ENCODE results near the gene HDGFL1.

HDGFL1 gene

DNA sequence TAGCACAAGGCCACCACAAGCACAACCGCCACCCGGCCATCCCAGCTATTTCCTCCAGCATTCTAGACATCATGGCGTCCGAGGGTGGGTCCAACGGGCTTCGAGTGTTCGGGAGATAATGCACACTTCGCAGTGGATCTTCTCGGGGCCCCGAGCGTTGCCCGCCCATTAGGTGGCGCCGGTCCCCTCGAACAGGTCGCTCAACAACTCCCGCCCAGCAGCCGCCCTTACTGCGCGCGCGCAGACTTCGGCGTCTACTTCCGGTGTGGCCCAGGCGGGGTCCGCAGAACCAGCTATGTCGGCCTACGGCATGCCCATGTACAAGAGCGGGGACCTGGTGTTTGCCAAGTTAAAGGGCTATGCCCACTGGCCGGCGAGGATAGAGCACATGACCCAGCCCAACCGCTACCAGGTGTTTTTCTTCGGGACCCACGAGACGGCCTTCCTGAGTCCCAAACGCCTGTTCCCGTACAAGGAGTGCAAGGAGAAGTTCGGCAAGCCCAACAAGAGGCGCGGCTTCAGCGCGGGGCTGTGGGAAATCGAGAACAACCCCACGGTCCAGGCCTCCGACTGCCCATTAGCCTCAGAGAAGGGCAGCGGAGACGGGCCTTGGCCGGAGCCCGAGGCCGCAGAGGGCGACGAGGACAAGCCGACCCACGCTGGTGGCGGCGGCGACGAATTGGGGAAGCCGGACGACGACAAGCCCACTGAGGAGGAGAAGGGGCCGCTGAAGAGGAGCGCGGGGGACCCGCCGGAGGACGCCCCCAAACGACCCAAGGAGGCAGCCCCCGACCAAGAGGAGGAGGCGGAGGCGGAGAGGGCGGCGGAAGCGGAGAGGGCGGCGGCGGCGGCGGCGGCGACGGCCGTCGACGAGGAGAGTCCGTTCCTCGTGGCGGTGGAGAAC lies at the start of gene HDGFL1:
HDGFL1 (plus strand) TSS at position 286 of the 904 bp plus-strand sequence; CDS start at position 296, 10 bp downstream.
- no peak for DNase-seq

DNA sequence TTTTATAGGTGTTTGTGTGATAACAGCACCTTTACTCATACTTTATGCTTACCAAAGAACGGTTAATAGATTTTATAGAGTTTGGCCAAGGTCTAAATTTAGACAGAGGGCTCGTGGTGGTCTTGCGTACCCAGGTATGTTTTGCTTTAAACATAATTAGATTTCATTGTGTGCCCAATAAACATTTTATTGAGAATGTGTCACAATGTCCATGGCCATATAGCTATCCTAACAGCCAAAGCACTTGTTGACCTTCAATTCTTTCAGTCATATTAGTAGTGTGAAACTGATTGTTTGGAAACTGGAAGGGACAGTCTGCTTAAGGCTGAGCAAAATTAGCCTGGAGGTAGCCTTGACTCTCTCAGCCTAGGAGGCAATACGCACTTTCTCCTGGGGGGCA lies 48.3 kb upstream of the HDGFL1 start:
- no peak for DNase-seq

DNA sequence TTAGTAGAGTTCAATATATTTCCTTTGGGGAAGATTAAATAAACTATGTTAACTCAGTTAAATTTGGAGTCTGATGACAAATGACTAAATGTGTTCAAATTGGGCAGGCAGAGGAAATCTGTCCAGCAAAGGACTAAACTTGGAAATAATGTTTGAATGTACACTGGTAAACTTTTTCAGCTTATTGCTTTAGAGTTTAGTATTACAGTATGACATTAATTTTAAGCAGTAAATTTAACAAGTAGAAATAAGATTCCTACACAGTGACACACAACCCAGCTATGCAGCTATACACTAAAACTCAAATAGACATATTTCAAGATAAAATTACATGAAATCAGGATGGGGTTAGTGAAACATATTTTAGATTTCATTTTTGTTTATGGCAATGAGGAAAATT lies 42.6 kb upstream of the HDGFL1 start:
- DNase-seq: no peak

DNA sequence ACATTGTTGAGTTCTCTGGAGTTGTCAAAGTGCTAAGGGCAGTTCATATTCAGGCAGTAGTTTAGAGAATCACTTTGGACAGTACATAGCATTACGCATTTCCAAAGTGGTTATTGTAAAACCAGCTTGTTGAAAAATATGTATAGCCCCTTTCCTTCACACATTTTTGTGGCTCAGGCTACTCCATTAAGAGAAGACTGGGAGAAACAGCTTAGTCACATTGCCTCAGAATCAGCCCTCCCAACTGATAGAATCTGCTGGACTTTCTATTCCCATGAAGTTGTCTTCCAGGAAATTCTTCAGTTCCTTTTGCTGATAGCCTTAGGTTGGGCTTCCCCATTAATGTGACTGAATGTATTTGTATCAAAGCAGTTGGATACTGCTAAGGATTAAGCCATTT lies 39.5 kb upstream of the HDGFL1 start:
- no peak for DNase-seq

DNA sequence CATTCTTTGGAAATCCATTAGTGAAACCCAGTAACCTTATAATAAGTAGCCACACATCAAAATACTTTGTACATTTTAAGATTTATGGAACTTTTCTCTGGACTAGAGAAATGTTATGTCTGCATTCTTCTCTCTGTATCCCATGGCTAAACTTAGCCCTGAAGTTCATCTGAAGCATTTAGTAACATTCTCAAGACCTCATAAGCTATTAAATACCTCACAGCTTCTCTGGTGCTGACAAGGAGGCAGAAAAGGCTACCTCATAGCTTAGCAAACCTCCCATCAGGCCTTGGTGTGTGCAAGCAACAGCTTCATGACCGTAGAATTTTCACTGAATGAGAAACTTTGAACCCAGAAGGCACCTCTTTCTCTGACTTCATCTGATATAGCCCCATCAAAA lies 38.9 kb upstream of the HDGFL1 start:
- no peak for DNase-seq

DNA sequence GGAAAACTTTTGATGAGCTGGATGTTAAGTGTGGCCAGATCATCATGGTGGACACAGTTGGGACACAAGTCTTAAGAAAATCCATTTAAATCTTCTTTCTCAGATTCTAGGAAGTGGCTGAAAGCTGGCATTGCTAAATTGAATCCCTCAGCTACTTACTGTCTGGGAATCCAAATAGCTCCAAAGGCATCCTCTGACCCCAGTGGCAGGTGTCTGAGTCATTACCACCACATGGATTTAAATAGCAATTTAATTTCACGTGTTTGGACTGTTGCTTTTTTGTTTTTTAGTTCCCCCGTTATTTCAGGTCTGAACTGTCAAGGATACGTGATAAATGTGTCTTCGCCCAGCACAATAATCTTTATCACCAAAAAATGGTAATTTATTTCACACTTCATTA lies 33.2 kb upstream of the HDGFL1 start:
- DNase-seq: peak; percentile 9

DNA sequence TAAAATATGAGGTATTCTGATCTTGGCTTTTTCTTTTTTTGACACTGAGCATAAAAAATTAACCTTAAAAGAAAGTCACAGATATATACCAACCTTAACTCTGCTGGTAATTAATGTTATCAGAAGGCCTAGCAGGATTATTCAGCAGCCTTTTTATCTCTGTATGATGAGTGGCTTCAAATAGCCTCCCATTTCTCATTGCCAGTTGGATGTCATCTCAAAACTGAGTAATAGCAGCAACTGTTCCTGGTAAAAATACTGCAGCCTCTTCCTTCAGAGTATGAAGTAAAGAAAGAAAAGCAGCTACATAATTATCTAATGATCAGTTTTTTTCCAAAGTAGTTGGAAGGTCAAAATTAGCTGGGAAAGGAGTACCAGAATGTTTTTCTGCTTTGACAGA lies 24.9 kb upstream of the HDGFL1 start:
- no peak for DNase-seq

DNA sequence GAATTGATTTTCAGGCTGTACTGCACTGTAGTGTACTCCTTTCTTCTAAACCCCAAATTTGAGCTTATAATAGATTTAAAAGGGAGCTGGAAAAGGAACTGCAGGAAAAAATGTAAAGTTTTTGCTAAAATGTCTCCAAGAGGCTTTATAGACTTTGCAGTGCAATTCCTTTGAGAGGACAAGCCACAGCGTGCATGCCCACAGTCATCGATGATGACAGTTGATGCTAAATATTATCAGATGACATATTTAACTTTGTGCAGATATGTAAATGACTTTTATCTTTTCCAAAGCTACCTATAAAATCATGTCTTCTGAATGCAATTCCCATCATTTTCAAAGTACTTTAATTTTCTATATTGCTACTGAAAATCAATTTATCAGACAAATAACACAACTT lies 24.3 kb upstream of the HDGFL1 start:
- no peak for DNase-seq

DNA sequence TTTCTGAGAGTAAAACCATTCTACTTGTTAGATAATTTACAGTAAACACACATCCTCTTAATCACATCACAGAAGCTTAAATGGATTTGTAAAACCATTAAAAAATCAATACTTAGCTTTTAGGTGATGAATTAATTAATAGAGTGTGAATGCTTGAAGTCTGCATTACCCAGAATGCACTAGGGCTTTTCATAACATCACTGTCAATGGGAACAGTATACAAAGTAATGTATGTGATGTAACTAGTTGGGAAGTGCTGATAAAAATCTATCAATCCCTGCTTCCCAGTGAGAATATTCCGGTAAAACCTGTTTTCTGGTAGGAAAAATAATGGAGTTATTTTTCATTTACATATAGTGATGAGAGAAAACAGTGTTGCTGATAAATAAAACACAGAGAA lies 23.1 kb upstream of the HDGFL1 start:
- peak; percentile 81 for DNase-seq

DNA sequence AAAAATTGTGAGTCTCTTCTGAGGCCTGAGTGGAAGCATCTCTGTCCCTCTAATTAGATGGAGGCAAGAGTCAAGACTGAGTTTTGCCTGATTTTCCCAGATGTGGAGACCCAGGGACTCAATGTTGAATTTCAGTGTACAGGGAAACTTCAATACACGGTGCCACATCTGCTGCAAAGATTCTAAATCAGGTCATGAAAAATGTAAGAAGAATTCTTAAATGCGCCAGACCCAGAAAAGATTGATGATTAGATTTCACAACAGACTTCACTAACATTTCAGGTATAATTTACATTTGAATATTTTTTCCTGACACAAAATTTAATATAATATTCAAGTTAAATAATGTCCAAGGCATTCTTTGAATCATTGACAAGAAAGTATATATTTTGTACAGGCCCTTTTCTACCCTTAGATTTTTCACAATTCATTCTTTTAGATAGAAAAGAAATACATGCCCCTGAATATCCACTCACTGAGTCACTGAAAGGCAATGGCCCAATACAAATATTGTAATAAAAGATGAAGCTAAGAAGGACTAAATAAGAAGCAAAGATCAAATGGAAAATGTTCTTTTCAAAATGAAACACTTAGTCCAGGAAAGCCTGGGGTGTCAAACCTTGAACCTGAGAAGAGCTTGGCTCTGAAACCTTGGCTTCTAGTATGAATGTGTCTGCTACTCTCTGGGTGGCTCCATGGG lies 18.2 kb upstream of the HDGFL1 start:
- DNase-seq: no peak

DNA sequence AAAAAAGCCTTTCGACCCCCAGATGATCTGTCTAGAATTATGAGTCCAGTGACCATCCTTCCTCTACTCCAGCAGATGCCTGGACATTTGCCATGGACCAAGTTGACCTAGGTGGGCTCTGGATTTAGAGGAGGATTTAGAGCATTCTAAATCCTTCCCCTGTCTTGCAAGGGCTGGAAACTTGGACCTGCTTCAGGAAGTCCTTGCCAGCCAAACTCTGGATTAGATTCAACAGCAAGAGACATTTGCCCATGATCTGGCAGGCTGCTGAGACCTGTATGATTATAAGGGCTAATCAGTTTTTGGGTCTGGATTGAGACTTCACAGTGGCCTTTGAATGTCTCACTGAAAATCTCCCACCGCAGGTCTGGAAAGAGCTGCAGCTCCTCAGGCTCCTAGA lies 13.1 kb upstream of the HDGFL1 start:
- peak; percentile 15 for DNase-seq

DNA sequence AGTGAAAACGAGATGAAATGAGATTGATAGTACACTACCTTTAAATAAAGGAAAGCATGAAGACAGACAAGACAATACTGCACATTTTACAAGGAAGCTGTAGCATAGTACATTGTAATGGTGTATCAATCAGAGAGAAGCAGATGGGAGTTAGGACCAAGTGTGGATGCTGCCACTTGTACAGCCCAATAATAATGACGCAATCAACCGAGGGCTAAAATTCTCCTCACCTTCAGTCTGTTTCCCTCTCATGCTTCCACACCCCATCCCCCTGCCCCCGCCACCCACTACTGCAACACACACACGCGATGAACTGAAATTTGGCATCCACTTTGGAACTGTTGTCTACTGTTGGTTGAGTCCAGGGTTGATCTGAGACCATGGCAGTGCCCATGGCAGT lies 12.4 kb upstream of the HDGFL1 start:
- DNase-seq: no peak

DNA sequence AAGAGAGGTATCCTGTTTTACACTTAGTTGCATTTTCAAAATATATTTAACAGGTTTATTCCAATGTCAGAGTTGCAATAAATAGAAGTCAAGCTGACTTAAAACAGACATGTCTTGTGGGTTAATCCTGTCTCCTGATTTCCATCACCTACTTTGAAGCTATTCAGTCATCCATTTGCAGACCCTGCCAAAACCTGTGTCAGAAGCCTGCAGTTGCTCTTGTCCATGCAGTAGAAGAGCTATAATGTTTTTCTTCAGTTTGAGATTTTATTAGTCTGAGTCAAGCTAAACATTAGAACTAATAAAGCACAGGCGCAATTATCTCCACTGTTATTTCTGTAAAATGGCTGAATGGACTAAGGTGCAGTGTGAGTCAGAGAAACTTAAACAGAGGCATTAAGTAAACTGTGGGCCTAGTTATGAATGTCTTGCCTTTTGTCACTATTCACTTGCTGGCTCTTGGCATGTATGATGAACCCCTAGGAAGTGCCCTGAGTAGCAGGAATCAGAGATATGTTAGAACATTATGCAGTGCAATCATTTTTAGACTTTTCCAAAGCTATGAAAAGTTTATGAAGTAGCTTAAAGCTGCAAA lies 11.0 kb upstream of the HDGFL1 start:
- no peak for DNase-seq

DNA sequence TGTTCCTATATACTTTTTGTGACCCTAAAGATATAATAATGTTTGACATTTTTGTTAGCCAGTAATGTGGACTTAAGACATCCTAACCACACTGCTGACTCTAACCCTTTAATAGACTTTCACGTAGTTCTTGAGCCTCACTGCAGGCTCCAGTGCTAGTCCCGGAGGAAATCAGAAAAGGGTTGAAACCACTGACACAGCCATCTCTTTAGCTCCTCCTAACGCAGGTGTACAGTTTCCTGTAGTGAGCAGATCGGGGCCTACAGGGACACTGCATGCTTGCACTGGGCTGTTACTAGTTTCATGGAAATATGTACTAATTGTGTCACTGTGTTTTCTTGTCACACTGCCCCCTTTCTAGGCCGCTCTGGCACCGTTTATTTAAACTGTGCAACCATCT lies 512 bp upstream of the HDGFL1 start:
- no peak for DNase-seq

DNA sequence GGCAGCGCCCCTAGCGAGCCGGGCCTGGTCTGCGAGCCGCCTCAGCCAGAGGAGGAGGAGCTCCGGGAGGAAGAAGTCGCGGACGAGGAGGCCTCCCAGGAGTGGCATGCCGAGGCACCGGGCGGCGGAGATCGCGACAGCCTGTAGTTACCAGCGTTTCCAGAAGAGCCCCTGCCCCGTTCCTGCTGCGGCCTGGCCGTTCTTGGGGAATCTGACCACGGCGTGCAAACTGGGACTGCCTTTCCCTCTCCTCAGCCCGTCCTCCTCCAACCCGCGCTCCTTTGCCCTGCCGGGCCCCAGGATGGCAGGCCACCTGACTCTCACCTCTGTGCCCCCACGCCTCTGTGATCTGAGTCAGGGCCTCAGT lies 802 bp downstream of the HDGFL1 start:
- no peak for DNase-seq

DNA sequence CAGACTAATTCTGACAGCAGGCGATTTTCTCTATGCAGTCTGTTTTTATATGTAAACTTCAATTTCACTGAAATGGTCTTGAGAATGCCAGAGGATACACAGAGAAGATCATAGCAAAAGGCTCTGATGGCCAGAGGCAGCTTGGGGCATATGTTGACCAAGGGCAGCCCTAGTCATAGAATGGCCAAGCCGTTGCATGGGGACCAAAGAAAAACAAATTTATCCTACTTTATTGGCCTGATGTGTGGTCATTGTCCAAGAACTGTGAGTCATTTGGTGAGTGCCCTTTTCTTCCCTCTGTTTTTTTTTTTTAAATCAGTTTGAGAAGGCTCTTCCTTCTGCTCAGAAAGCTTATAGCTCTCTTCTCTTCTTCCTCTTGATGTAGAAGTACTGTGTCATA lies 5.8 kb downstream of the HDGFL1 start:
- DNase-seq: no peak

DNA sequence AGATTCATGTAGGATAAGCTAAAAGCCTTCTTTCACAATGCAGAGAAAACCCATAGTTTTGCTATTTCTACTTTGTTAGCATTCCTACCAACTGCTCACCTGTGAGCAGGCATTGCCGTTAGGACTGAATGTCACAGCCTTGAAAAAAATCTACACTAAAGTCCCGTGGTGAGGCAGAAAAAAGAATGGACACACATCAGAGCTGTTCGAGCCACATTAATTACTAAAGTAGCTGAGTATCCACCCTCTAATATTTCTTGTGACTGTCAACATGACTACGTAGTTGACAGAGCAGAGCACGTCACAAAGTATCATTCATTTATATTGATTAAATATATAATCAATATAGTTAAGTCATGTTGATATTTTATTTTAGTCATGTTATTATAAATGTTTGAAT lies 10.1 kb downstream of the HDGFL1 start:
- DNase-seq: no peak

DNA sequence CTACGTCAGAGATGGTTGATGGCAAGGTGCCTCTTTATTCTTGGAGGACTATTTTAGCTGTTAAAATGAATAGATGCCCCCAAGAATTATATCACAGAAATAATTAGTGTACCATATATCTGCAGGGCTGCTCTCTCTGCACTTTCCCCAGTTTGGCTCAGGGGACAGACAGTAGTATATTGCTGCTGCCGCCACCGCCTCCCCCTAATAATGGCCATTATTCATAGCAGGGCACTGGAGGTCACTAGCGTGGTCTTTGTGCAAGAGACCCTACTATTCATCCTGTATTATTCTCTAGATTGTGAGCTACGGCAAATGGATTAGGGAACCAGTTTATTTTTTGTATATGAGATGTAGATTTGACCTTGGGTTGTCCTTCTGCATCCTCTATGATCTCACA lies 11.0 kb downstream of the HDGFL1 start:
- no peak for DNase-seq

DNA sequence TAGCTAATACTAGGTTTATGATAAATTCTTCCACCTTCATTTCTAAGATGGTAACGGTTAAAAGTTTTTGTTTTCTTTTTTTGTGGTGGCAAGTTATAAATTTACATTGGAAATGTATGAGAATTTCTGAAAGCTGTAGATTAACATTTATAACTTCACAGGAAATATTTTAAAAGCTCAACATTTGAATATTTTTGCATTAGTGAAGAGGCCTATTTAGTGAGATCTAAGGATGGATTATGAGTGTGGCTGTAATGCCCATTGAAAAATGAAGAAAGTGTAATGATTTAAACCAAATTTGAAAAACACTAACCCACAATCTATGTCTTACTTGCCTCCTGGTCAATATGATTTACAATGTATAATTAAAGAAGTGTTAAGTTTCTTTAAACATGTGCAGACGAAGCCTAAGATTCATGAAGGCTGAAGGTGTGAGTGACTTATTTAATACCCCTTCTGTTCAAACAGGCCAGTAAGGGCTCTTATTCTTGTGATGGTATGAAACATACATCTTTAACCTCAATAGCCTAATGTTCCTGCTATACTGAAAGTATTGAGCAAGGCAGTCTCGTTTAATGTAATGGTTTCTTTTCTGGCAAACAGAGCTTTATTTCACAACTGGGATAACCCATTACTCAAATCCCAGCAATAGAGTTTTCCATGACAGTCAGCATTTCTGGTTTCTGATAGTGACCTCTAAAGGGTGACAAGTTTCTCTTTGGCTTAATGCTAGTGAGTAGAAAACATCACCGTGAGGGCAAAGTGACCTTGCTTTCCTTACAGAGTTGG lies 13.2 kb downstream of the HDGFL1 start:
- no peak for DNase-seq

DNA sequence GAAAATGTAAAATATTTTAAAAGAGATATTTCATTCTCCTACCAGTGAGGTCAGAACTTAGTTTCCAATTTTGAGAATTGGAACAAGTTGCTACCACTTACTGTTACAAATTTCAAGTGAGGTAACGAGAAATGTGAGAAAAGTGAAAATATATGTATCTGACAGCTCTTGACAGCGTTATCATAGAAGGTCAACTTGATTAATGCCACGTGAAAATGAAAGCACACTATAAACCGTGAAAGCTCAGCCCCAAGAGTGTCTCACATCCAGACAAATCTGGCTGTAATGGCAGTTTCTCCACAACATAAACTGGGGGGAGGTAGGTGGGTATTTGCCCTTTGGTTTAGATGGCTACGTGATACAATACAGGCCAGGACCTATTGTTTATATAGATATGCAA lies 13.9 kb downstream of the HDGFL1 start:
- no peak for DNase-seq

DNA sequence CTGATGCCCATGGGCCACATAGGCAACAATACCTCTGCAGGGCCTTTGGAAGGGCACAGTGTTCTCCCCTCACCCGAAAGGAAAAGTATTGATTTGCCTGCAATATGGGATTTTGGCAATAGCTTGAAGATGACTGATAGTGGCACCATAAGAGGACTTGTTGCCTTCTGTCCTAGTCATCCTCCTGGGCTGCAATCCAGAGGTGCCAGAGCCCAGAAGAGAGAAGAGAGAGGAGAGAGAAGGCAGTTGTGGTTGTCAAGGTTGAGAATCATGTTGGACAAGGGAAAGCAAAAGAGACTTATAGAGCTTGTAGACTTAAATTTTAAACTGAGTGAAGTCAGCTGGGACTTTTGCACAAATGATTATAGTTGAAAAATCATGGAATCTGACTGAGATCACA lies 14.6 kb downstream of the HDGFL1 start:
- no peak for DNase-seq

DNA sequence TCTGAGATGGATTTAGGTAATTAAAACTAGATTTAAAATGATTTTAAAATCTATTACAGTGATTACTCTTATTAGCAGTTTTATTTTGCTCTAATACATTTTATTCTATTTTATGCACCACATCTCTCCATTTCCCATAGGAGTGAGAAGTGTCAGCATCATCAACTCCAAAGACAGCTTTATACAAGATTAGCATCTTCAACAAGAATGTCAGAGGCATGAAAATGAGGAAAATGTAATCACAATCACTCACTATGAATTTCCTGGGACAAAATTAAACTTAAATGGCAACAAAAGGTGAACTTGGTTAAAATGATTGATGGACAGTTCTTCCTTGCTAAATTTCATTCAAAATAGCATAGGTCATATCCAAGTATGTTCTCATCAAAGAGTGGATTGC lies 19.8 kb downstream of the HDGFL1 start:
- DNase-seq: no peak

DNA sequence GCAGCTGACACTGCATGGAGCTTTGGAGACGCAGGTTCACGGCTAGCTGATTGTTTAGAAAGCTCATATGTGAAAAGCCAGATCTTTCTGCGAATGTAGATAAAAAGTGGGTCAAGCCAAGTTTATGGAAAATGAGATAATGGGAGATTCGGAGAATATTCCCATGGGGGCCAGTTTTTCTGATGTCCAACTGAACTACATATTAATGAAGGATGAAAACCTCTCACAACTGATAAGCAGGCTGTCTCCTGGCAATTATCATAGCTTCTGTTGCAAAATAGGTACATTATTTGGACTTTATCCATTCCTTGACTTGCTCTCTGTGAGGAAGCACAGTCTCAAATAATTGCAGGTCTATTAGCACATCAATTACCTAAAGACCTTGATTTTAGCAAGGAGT lies 21.1 kb downstream of the HDGFL1 start:
- DNase-seq: no peak

All from NCI-H82 (cell line).